Chondrocyte (in vitro differentiated cells): ENCODE results near the gene UBL7. TPM values are rescaled to one million over a fixed set of nuclear protein-coding genes. Genes with fewer than 3 reads are reported as not detected.
A peak's percentile ranks its signal among the peaks of the same experiment; 100 is the strongest.

Experiments
- DNase-seq: peaks from one replicate; pipeline ENCODE4 v3.0.0; 2021; ENCODE audit warnings: mixed read lengths, low spot score
- H3K27ac Mint-ChIP-seq: one replicate; pipeline ENCODE4 v1.8.0; 2021; ENCODE audit warnings: mild to moderate bottlenecking, moderate library complexity, mixed read lengths; ENCODE audit not compliant: unreplicated experiment
- H3K27me3 Mint-ChIP-seq: 2 replicates; pipeline ENCODE4 v1.8.0; 2021; ENCODE audit warnings: low read depth, mixed read lengths
- H3K36me3 Mint-ChIP-seq: 2 replicates; pipeline ENCODE4 v1.8.0; 2021; ENCODE audit warnings: low read depth, mixed read lengths
- H3K4me1 Mint-ChIP-seq: 2 replicates; pipeline ENCODE4 v1.8.0; 2021; ENCODE audit warnings: low read depth, mild to moderate bottlenecking, mixed read lengths
- H3K4me3 Mint-ChIP-seq: one replicate; pipeline ENCODE4 v1.8.0; 2021; ENCODE audit warnings: mild to moderate bottlenecking, moderate library complexity, mixed read lengths; ENCODE audit not compliant: unreplicated experiment
- H3K9me3 Mint-ChIP-seq: 2 replicates; pipeline ENCODE4 v1.8.0; 2021; ENCODE audit warnings: low read depth, mixed read lengths
- total RNA-seq: library from RNA; stranded (reverse); gene quantifications from 3 replicates; pipeline ENCODE4 v1.2.1, GENCODE V29; 2021
- TF ChIP-seq, protein P1 (sequence below): fragments of 200-600 bp; sonication (generic); IDR thresholded peaks from 2 replicates; pipeline ENCODE4 v1.5.0; 2021; ENCODE audit warnings: antibody characterized with exemption, mild to moderate bottlenecking, moderate library complexity

UBL7 gene
- total RNA-seq, 1 donor from 2014 or later = 30.0 TPM

DNA sequence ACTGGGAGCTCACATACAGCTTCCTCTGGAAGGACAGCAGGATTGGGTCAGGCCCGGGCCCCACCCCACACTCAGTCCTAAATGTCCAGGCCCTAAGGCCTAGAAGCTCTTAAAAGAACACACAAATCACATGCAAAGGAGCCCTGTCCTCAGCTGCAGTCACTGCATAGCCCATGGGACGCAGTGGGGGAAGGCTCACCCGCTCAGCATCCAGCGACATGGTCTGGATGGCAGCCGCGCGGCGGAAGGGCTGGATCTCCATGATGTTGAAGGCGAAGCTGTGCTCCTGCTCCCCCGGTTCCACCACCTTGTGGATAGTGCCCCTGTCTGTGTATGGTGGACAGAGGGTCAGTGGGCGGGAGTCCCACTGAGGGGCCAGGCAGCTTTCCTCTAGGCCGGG is 49.3 kb downstream of the UBL7 start:
- TF ChIP-seq, protein P1, sequence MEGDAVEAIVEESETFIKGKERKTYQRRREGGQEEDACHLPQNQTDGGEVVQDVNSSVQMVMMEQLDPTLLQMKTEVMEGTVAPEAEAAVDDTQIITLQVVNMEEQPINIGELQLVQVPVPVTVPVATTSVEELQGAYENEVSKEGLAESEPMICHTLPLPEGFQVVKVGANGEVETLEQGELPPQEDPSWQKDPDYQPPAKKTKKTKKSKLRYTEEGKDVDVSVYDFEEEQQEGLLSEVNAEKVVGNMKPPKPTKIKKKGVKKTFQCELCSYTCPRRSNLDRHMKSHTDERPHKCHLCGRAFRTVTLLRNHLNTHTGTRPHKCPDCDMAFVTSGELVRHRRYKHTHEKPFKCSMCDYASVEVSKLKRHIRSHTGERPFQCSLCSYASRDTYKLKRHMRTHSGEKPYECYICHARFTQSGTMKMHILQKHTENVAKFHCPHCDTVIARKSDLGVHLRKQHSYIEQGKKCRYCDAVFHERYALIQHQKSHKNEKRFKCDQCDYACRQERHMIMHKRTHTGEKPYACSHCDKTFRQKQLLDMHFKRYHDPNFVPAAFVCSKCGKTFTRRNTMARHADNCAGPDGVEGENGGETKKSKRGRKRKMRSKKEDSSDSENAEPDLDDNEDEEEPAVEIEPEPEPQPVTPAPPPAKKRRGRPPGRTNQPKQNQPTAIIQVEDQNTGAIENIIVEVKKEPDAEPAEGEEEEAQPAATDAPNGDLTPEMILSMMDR = no peak
- H3K27me3 Mint-ChIP-seq = no peaks in the 10 kb centered on the region
- peaks cover 3% of the 10 kb centered on the region for H3K36me3 Mint-ChIP-seq
- no peak overlapping the region for H3K4me3 Mint-ChIP-seq
- H3K27ac Mint-ChIP-seq = no peak overlapping the region
- H3K4me1 Mint-ChIP-seq = peaks cover 15% of the 10 kb centered on the region
- no peak for DNase-seq
- H3K9me3 Mint-ChIP-seq = no peaks in the 10 kb centered on the region

DNA sequence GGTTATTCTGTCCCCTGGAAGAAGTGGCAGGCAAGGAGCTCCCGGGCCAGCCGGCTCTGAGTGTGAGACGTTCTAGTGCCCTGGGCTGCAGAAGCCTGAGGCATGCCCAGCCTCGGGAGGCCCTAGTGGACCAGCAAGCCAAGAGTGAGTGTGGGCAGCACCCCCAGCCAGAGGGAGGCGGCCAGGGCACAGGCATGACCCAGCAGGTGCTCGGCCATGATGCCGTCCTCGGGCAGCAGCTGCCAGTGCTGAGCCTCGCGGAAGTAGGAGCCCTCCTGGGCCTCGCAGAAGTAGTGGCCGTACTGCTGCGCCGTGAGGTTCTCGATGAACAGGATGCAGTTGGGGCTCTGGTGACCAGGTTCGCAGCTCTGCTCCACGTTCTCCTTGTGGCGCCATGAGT is 50.5 kb downstream of the UBL7 start:
- no peak overlapping the region for H3K4me3 Mint-ChIP-seq
- no peak overlapping the region for H3K27ac Mint-ChIP-seq
- H3K27me3 Mint-ChIP-seq = no peaks in the 10 kb centered on the region
- no peak for DNase-seq
- no peaks in the 10 kb centered on the region for H3K9me3 Mint-ChIP-seq
- peaks cover 16% of the 10 kb centered on the region for H3K4me1 Mint-ChIP-seq
- TF ChIP-seq, protein P1 = no peak
- no peaks in the 10 kb centered on the region for H3K36me3 Mint-ChIP-seq

DNA sequence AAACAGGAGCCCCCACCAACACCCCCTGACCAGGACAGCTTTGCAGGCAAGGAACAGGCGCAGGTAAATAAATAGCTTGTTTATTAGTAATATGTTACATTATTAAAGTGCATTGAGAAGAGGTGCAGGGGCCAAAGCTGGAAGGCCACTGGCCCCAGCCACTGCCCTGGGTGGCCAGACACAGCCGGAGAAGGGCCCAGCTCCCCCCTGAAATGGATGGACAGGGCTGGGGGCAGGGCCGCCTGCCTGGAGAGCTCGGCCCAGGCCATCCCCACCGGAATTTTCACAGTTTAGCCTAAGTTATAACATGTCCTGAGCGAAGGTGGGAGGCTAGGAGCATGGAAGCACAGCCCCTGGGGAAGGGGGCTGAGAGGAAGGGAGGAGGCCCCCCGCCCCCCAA is 51.7 kb downstream of the UBL7 start:
- Mint-ChIP-seq H3K27me3 (no peaks in the 10 kb centered on the region), H3K9me3 (no peaks in the 10 kb centered on the region), H3K4me1 (peaks cover 16% of the 10 kb centered on the region), H3K4me3 (no peak overlapping the region), H3K36me3 (no peaks in the 10 kb centered on the region), H3K27ac (no peak overlapping the region)
- TF ChIP-seq, protein P1 = no peak
- no peak for DNase-seq

DNA sequence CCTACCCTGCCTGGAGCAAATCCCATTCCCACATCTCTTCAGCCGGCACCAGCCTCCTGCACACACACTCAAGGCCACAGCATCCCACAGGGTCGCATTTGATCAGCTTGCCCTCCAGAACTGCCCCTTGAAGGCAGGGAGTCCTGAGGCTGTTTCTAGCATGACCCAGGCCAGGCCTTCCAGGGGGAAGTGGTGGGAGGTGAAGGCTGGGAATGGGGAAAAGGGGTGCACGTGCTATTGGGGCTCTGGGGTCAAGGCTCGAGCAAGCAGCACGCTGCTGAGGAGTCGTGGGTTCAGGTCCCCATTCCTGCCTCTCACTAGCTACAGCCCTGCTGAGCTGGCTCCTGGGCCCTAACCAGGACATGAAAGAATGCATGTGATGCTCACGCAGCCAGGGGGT is 52.1 kb downstream of the UBL7 start:
- TF ChIP-seq, protein P1 = no peak
- Mint-ChIP-seq H3K36me3 (no peaks in the 10 kb centered on the region), H3K27ac (no peak overlapping the region)

DNA sequence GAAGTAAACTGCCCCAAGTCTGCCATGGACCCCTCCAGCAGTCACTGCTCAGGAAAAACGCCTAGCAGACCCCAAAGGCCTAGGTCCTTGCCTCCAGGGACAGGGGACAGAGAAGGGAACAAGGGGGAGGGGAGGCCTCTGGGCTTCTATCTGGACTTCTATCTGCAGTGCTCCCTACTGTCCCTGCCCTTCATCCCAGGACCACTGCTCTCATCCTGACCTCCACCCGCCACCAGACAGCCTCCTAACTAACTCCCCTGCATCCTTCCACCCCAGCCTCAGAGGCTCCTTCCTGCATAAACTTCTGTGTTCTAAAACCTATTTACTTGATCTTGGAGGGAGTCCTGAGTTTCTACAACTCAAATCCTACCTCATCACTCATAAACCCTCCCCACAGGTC is 52.6 kb downstream of the UBL7 start:
- Mint-ChIP-seq H3K4me3 (no peak overlapping the region), H3K27ac (peak overlapping the region; percentile 17), H3K36me3 (no peaks in the 10 kb centered on the region), H3K4me1 (peaks cover 23% of the 10 kb centered on the region), H3K9me3 (no peaks in the 10 kb centered on the region), H3K27me3 (no peaks in the 10 kb centered on the region)
- TF ChIP-seq, protein P1 = no peak
- DNase-seq = no peak

More for the DNA sequence above, 52.1 kb downstream of the UBL7 start:
- H3K4me3 Mint-ChIP-seq = no peak overlapping the region
- DNase-seq = no peak
- no peaks in the 10 kb centered on the region for H3K9me3 Mint-ChIP-seq
- no peaks in the 10 kb centered on the region for H3K27me3 Mint-ChIP-seq
- peaks cover 20% of the 10 kb centered on the region for H3K4me1 Mint-ChIP-seq
